Right forelimb (tissue), 1 donor: ENCODE measurements around the gene RNF144B.

Experiments
- DNase-seq: peaks from one replicate; pipeline ENCODE4 v3.0.0-alpha.2; 2018

Gene RNF144B

DNA sequence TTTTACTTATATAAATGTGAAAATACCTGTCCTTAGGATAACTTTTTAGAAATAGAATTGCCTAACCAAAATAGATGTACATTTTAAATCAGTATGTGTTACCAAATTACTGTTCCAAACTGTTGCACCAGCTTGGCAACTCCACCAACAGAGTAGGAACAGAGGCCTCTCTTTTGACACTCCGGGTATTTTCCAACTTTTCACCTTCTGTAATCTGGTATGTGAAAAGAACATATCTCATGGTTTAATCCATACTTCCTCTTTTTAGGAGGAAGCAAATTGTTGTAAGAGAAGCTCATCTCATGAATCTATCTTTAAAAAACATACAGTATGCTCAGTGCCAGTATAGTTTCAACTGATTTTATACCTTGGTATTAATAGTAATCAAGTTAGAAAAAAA lies 24.9 kb downstream of the RNF144B start:
- DNase-seq: no peak

DNA sequence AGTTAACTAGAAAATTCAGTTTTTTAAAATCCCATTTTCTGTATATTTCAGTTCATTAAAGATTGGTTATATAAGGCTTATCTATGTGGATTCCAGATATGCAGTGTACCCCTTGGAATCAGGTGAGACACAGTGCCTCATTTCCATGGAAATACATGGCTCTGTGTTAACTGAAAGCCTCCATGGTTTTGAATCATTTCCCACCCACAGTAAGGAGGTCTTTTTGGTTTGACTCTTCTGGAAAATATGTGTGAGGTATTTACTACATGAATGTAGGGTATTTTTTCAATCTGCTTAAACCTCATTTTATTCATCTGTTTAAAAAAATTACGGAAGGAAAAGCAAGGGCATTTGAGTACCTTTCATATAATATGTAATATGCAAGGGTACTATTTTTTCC lies 25.5 kb downstream of the RNF144B start:
- no peak for DNase-seq

DNA sequence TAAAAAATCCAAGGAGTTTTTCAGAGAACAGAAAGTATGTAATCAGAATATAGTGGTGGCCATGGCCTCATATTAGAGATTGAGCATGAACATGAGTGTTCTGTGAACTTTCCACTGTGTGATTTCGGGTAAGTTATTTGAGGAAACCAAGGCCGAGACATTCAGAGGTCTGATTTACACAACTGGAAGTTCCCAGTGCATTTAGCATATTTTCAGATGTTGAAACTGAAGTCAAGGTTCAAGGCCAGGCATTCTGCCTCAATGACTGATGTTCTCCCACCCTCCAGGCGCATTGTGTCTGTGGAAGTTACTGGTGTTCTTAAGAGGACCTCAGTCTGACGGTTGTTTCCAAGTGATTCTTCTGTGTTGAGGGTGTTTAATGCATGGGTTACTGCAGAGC lies 26.2 kb downstream of the RNF144B start:
- no peak for DNase-seq

DNA sequence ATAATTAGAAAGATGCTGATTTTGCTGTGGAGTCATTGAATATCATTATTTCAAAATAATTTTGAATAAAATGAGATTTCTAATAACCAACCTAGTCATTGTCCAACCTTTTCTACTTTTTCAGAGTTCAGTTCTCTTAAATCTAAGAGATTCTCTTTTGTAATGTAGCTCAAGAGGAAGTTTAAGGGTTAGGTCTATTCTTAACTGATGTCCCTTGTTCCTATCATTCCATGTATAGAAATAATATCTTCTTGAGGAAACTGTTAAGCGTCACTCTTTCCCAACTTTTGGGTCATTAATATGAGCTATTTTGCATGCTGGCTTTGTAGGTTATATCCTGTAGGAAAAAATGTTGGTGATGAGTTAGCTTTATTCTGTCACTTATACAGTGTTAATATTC lies 27.0 kb downstream of the RNF144B start:
- DNase-seq: no peak

DNA sequence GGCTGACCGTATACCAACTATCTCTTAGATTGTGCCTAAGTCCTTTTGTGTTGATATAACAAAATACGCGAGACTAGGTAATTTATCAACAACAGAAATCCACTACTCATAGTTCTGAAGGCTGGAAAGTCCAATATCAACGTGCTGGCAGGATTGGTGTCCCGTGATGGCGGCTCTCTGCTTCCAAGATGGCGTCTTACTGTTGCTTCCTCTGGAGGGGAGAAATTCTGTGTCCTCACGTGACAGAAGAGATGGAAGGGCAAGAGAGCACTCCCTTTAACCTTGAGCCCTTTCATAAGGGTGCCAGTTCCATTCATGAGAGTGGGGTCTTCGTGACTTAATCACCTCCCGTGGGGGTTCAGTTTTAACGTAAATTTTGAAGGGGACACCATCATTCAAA lies 28.1 kb downstream of the RNF144B start:
- DNase-seq: no peak

DNA sequence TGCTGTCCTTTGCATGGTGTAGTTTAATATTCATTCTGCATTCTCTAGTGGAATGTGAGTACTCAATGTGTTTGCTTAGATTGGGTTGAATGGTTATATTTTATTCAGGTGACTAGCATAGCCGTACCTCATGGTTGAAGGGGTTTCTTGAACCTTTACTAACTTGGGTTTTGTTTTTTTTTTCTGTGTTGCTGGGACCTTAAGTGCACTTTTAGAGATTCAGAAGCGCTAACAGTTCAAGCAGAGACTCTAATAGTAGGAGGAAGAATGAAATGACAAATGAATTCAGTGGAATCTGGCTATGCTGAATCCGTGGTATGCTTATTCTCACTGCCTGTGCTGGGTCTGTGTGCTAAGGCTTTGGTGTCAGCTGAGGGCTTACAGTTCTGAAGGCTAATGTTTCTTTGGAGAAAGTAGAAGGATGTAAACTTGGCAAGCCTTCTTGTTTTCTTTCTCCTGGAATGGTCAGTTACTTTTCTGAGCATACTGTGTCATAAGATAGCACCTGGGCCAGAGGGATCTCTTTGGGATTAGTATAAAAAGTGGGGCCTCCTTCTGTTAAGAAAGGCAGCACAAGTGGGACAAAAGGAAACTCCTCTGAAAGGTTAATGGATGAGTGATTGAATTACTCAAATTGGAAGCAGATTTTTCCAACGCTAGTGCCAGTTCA lies 28.7 kb downstream of the RNF144B start:
- DNase-seq: no peak

DNA sequence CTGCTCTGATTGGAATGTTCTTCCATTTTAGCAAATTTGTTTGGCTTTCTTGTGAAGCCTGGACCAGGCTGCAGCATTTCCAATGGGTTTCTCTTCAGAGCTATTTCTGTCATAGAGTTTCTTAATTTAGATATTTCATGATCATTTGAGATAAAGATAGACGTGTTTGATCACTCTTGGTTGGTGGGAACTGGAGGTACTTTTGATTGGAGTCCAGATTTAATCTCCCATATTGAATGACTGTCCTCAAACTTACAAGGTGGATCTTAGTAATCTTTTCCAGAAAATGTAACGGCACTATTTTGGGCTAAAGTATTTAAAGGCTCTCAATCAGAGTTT lies 29.2 kb downstream of the RNF144B start:
- DNase-seq: no peak

DNA sequence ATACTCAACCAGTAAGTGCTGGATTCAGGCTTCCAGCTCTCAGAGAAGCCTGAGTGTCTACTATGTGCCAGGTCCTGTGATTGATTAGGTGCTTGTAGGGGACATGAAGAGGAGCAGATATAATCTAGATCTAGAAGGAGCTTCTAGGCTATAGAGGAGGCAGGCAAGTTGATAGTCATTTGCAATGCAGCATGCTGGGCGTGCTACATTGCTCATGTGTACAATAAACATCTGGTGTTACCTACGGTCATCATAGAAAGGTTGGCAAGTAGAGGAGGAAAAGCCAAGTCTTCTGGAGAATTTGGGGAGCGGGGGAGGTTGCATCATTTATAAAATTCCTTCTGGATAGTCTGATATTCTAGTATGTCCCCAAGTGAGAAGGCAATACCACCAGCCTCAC lies 33.2 kb downstream of the RNF144B start:
- no peak for DNase-seq

DNA sequence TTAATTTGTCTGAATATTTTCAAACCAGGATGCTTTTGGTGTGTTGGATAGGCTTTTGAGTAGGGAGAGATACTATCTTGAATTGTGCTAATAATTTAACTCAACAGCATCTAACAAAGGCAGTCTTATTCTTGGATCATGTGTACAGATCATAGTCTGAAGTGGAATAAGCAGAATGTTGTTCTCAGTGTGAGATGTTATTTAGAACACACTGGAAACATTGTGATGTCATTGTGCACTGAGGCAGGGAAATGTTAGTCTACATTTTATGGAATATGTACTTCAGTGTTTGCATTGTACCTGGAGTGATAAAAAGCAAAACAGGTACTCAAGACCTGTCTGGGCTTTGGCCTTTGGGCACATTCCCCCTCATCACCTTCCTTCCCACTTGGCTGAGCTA lies 35.0 kb downstream of the RNF144B start:
- no peak for DNase-seq

DNA sequence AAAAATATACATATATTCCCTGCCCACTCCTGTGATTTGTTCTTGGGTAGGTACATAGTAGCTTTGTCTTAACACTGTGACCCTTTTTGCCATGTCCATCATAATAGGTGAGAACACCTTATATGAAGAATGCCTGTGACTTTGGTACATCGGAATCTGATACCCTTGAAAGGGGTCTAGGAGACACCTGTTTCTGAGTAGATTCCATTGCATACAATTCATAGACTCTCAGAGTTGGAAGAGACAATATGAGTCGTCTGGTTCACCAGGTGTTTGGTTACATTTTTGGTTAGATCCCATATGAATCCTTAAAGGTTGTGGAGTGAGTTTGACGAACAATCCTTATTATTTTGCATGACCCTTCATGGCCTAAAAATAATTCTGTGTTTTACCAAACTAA lies 36.3 kb downstream of the RNF144B start:
- DNase-seq: no peak

DNA sequence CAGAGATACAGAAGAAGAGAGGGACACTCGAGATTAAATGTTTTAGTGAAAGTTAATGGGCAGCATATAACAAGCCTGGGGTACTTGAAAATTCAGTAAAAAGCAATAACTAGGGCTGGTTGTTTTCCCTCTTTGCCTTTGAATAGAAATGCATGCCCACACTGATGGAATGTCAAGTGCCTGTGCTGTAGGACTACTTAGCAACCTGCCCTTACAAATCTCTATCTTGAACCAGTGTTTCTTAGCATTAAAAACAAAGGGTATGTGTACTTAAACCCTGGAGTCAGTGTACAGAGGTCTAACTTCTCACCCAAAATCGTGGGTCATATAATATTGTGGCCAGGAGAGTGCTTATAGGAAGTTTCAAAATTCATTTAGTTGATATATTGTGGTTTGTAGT lies 37.1 kb downstream of the RNF144B start:
- DNase-seq: no peak

DNA sequence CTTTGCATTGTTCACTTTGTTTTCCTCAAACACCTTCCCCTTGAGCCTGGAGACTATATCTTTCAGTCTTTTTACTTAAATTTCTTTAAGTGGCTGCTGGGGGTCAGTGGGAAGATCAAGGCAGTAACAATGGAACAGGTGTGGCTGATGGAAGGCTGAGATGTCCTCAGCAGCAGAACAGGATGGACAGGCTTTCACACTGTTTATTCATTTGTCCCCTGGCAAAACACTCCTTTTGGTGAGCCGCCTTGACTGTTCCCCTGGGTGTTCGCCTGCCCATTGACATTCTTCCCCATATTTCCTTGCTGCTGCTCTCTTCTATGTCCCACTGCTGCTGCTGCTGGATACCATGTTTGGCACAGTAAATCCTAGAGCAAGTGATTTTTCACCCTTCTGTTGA lies 38.1 kb downstream of the RNF144B start:
- DNase-seq: no peak

DNA sequence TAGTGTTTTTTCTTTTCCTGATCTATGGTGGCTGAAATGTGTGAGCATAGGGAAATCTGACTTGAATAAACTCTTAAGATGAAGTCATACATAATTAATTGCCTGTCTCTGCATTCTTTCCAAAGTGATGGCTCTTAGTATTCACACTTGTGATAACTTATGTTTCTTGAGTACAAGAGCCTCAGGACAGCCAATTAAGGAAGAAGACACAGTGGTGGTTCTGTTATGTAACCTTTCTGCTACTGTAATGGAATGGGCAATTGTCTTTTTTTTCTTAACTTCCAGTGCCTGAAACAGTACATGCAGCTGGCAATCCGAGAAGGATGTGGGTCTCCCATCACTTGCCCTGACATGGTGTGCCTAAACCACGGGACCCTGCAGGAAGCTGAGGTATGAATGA lies 40.1 kb downstream of the RNF144B start:
- no peak for DNase-seq

DNA sequence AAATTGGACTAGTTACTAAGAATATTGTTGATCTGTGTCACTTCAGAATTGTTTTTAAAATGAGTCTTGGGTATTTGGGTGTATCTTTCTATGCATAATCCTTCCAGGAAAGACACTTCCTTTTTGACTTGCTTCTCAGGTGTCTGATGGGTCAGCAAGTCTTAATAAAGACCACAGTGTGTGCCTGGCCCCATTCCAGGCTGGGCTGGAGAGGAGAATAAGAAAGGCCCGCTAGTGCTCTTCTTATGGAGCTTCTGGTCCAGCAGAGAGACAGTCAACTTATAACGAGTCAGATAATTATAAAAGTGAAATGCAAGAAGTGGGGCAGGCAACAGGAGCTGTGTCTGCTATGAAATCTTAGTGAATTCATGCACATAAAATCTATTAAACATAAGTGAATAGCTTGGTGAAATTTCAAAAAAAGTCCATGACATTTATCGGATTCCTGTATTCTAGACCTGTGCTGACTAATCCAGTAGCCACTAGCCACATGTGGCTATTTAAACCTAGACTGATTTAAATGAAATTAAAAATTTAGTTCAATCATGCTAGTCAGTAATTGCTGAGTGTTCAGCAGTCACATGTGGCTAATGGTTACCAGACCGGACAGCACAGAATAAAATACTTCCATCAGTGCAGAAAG lies 42.6 kb downstream of the RNF144B start:
- DNase-seq: no peak

DNA sequence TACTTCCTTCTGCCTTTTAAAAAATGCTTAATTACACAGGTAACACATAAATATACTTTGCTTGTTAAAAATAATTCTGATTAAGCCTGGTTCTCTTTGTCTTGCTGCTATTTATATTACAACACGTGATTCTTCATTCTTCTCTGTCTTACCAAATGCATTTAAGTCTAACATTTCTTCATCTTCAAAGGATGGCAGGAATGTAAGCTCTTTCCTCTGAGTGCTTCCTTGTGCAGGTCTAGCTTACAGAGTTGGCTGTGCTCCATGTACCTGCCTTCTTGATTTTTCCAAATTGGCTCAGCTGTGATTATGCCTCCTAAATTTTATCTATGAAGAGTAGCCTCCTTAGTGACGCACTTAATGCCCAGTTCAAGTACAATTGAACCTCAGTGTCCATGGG lies 44.4 kb downstream of the RNF144B start:
- DNase-seq: no peak

DNA sequence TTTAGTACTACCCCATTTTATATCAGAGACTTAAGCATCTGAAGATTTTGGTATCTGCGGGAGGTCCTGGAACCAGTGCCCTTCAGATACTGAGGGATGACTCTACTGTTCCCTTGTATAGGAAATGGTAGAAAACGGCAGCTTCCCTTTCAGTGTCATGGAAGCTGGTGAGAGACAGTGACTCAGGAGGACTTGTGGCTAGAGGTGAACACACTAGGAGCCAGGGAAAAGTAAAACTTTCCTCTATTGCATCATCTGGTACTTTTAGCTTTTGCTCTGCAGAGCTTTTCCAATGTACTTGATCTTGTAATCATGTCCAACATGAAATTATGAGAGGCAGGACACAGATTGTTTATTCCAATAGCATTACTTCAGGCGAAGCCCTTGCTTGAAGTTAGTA lies 45.0 kb downstream of the RNF144B start:
- no peak for DNase-seq

DNA sequence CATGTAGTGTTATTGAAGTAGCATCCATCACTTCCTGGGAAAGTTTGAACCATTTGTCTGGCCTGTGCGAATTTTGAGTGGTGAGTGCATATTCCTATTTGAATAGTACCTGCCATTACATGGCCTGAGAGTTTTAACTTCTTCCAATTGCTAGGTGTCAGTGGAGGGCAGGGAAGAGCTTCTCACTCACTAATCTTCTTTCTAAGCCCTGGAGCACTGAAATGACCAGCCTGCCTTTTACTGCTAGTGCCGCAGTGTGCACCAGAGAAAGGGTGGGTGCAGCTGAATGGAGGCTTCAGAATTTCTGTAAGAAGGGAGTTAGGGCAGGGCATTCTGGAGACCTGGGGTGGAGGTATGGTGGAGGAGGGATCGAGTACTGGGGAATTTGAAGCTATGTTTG lies 45.5 kb downstream of the RNF144B start:
- DNase-seq: no peak

DNA sequence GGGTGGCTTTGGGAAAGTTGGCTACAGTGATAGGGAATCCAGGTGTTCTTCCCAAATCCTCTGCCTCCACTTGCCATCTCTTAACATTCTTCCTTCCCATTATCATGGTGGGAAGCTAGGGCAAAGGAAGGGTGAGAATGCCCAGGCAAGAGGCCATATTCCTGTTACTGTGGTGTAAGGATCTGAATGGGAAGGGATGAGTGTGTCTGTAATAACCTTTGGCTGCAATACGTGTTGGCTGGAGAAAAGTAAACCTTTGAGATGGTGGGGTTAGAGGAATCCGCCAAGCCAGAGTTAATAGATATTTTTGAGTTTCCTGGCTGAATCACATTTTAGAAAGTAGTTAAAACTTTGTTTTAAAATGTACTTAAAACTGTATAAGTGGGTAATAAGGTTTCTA lies 45.9 kb downstream of the RNF144B start:
- no peak for DNase-seq

DNA sequence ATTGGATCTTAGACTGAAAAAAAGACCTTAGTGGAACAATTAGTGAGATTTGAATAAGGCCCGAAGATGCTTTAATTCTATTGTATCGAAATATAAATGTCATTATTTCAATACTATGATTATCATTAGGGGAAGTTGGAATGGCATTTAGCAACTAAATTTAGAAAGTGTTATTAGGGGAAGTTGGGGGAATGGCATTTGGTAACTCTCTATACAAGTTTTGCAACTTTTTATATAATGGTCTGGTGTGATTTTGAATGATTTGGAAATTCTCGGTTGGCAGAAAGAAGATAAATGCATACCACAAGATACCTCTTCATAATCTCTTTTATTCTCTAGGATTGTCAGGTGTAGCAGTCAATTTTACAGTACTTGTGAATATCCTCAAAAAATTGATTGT lies 49.2 kb downstream of the RNF144B start:
- DNase-seq: no peak

DNA sequence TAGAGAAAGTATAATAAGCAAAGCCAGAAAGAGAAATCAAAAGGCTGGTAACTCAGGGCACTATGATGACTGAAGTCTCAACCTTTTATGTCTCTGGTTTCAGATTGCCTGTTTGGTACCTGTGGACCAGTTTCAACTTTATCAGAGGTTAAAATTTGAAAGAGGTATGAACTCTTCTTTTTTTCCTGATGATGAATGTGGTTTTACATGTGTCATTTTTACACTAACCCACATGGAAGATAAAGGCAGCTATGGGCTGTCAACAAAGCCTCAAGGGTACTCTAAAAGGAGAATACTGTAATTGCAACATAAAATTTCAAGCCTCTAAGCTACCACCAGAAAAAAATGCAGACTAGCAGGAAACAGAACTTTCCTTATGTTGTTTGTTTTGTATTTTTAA lies 52.4 kb downstream of the RNF144B start:
- DNase-seq: no peak

DNA sequence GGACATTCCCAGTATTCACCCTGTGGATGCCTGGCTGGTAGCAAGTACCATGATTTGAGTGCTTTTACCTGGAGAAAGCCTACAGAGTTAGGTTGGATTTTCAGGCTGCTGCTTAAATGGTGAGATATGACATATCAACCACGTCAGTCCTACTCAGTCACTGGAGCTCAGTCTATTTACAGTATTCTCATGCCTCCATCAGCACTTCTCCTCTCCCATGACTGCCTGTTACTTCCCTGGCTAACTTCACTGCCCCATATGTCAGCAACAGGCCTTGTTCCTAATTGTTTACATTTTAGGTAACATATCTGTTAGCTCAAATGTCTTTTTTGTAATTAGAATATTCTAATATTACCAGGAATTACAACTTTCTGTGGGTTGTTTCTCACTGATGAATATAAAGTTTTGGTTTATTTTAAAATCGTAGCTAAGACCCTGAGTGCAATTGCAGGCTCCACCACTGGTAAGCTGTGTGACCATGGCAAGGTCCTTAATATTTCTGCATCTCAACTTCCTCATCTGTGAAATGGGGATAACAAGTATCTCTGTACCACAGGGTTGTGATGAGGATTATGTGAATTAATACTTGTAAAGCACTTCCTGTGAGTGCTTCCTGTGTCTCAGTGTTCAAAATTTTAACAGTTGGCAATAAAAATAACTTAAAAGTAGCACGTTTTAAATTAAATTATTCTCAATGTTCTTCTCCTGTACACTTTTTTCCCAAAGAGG lies 54.3 kb downstream of the RNF144B start:
- DNase-seq: no peak

DNA sequence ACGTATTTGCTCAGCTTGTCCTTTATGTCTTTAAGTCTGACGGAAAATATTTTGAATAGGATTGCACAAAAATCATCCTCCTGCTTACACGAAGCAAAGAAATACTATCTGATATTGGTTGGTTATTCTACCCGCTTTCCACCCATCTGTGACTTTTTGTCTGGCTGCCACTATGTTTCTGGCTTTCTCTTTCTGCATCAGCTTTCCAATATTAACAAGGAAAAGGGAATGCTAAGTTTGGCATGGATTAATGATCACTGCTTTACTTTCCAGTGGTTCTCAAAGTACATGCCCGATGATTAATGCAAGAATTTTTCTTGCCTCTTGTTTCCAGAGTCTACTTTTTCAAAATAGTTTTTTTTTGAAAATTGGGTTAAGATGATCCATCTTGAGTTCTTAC lies 57.0 kb downstream of the RNF144B start:
- no peak for DNase-seq

DNA sequence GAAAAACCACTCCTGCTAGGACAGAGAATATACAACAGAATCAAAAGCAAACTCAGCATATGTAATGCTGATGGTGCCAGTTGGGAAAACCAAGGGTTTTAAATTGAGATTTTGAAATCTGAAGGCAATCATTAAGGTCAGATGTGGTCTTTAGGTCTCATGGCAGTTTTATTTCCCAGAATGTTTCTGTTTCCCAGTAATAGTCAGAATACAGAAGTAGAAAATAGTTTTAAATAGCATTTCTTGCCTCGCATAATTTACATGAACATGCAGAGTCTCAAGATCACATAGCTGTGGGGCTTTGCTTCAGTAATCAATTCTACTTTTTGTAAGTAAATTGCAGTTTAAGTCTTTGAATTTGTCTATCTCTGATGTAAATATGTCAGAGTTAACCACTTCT lies 58.1 kb downstream of the RNF144B start:
- no peak for DNase-seq

DNA sequence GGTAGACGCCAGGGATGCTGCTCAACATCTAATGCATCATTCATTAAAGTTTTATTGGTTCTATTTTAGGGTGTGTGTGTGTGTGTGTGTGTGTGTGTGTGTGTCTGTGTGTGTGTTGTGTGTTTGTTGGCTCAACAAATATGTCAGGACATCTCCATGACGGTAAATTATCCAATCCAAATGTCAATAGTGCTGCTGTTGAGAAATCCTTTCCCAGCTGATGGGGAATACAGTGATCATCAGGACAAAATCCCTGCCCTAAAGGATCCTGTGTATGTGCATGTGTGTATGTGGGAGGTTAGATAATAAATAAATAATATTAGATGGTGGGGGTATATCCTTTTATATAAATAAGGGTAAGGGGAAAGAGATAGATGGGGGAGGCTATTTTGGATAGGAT lies 59.6 kb downstream of the RNF144B start:
- DNase-seq: no peak

DNA sequence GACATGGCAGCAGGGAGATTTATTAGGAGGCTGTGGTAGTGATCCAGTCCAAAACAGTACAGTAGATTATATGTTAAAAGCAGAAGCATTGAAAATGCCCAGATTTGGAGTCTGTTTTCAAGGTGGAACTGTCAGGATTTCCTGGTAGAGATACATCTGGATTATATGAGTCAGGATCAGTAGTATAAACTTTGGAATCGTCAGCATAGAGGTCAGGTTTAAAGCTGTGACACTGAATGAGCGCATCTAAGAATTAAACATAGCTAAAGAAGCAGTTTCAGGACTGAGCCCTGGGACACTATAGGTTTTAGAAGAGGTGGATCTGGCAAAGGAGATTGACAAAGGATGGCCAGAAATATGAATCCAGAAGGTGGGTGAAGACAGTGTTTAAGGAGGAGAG lies 60.4 kb downstream of the RNF144B start:
- DNase-seq: no peak
